ENCODE measurements around the gene KIAA1328.

KIAA1328 gene

GRCh38 chr18:37231251-37231650 lies 402.3 kb downstream of the KIAA1328 start:
- DNase-seq = no peak

- DNase-seq = no peak
These were observed 406.7 kb downstream of the KIAA1328 start for GRCh38 chr18:37235583-37235982.

GRCh38 chr18:37238282-37239108 lies 409.6 kb downstream of the KIAA1328 start:
- no peak for DNase-seq

GRCh38 chr18:37242091-37242490 lies 413.2 kb downstream of the KIAA1328 start:
- DNase-seq = no peak

GRCh38 chr18:37242826-37243560 lies 414.1 kb downstream of the KIAA1328 start:
- no peak for DNase-seq

GRCh38 chr18:37243741-37244140 lies 414.8 kb downstream of the KIAA1328 start:
- DNase-seq = no peak

GRCh38 chr18:37244618-37245017 lies 415.7 kb downstream of the KIAA1328 start:
- DNase-seq = no peak

- DNase-seq = no peak
These were observed 417.9 kb downstream of the KIAA1328 start for GRCh38 chr18:37246779-37247340.

- no peak for DNase-seq
These were observed 418.7 kb downstream of the KIAA1328 start for GRCh38 chr18:37247497-37248161.

- DNase-seq = no peak
These were observed 419.4 kb downstream of the KIAA1328 start for GRCh38 chr18:37248281-37248680.

- DNase-seq = no peak
These were observed 420.4 kb downstream of the KIAA1328 start for GRCh38 chr18:37249171-37249886.

- DNase-seq = no peak
These were observed 421.1 kb downstream of the KIAA1328 start for GRCh38 chr18:37249895-37250618.

GRCh38 chr18:37251679-37252078 lies 422.8 kb downstream of the KIAA1328 start:
- DNase-seq = no peak

GRCh38 chr18:37252342-37252741 lies 423.4 kb downstream of the KIAA1328 start:
- no peak for DNase-seq

GRCh38 chr18:37252854-37253393 lies 424.0 kb downstream of the KIAA1328 start:
- DNase-seq = no peak

- peak; percentile 46 for DNase-seq
These were observed 424.7 kb downstream of the KIAA1328 start for GRCh38 chr18:37253394-37254235.

- peak; percentile 16 for DNase-seq
These were observed 425.4 kb downstream of the KIAA1328 start for GRCh38 chr18:37254236-37254754.

- DNase-seq = no peak
These were observed 426.0 kb downstream of the KIAA1328 start for GRCh38 chr18:37254973-37255372.

GRCh38 chr18:37258131-37258530 lies 429.2 kb downstream of the KIAA1328 start:
- peak; percentile 6 for DNase-seq

GRCh38 chr18:37258819-37259218 lies 429.9 kb downstream of the KIAA1328 start:
- no peak for DNase-seq
